ENCODE measurements around the gene CNOT1. TPM values are rescaled to one million over a fixed set of nuclear protein-coding genes. Genes with fewer than 3 reads are reported as not detected.
A peak's percentile ranks its signal among the peaks of the same experiment; 100 is the strongest.

The CNOT1 gene
- total RNA-seq, 1 experiment from 2014 or later, result 153 TPM

GRCh38 chr16:58518980-58519368 lies 110.7 kb downstream of the CNOT1 start:
- no peak for DNase-seq (ENCODE audit: low read depth)

- DNase-seq (ENCODE audit: low read depth), result no peak
These were observed 111.3 kb downstream of the CNOT1 start for GRCh38 chr16:58518083-58518979.

GRCh38 chr16:58516768-58517107 lies 112.9 kb downstream of the CNOT1 start:
- no peak for DNase-seq (ENCODE audit: low read depth)

- DNase-seq (ENCODE audit: low read depth), result peak; percentile 17
These were observed 113.5 kb downstream of the CNOT1 start for GRCh38 chr16:58515871-58516767.

- peak; percentile 83 for DNase-seq (ENCODE audit: low read depth)
These were observed 114.3 kb downstream of the CNOT1 start, which contains the start of gene SETD6 for GRCh38 chr16:58515125-58515870. Gene SETD6, plus strand, starts transcription at chr16:58515517. Its CDS starts 21 bp downstream, at chr16:58515538.

- DNase-seq (ENCODE audit: low read depth), result no peak
These were observed 115.8 kb downstream of the CNOT1 start for GRCh38 chr16:58513874-58514273.

- DNase-seq (ENCODE audit: low read depth), result peak; percentile 44
These were observed 117.5 kb downstream of the CNOT1 start for GRCh38 chr16:58511933-58512815.

GRCh38 chr16:58510776-58511628 lies 118.6 kb downstream of the CNOT1 start:
- no peak for DNase-seq (ENCODE audit: low read depth)

- no peak for DNase-seq (ENCODE audit: low read depth)
These were observed 119.4 kb downstream of the CNOT1 start for GRCh38 chr16:58510097-58510775.

GRCh38 chr16:58509256-58510096 lies 120.2 kb downstream of the CNOT1 start:
- DNase-seq (ENCODE audit: low read depth), result no peak

GRCh38 chr16:58508671-58509251 lies 120.9 kb downstream of the CNOT1 start:
- no peak for DNase-seq (ENCODE audit: low read depth)

GRCh38 chr16:58507963-58508670 lies 121.5 kb downstream of the CNOT1 start:
- DNase-seq (ENCODE audit: low read depth), result no peak

GRCh38 chr16:58507195-58507962 lies 122.2 kb downstream of the CNOT1 start:
- no peak for DNase-seq (ENCODE audit: low read depth)

GRCh38 chr16:58506241-58507194 lies 123.1 kb downstream of the CNOT1 start:
- DNase-seq (ENCODE audit: low read depth), result no peak
